CD4-positive, alpha-beta T cell (primary cell): Measurements from ENCODE around the gene SNTA1. TPM values are rescaled to one million over a fixed set of nuclear protein-coding genes. Genes with fewer than 3 reads are reported as not detected.

Source experiments
- ATAC-seq: fragments of 200-7000 bp; cut with Tn5 transposase; one replicate; pipeline ENCODE4 v1.10.0; 2022; ENCODE audit warnings: mild to moderate bottlenecking; ENCODE audit not compliant: poor library complexity
- CTCF ChIA-PET: fragments of 350-600 bp; sonication (Branson Sonifier 250); formaldehyde crosslinking; loops from one replicate; lab custom pipeline; 2021; ENCODE audit warnings: antibody characterized with exemption, inconsistent platforms; lab: Charles Lee
- POLR2A ChIA-PET: fragments of 350-600 bp; sonication (Branson Sonifier 250); formaldehyde crosslinking; loops from one replicate; lab custom pipeline; 2021; ENCODE audit warnings: antibody characterized with exemption, inconsistent platforms; lab: Charles Lee
- DNase-seq, 14 experiments: peaks; one replicate each; pipeline ENCODE4 v3.0.0-alpha.2; 2013 to 2020; ENCODE audit warnings: mixed read lengths in 2 of 14
- H3K27ac ChIP-seq, 2 donors: one replicate each; pipeline versions ENCODE4 v1.5.1 to v1.7.0; 2013; ENCODE audit warnings: low read length in 2 of 2, low read depth in 1 of 2, mild to moderate bottlenecking in 1 of 2
- H3K27me3 ChIP-seq, 2 experiments: 1 replicate in 1 of 2; 2 replicates in 1 of 2; pipeline versions ENCODE4 v1.6.1 to v1.7.0; 2013; ENCODE audit warnings: low read length in 2 of 2, control low read depth in 1 of 2, mild to moderate bottlenecking in 1 of 2, moderate library complexity in 1 of 2; ENCODE audit not compliant: insufficient read depth in 2 of 2, control insufficient read depth in 1 of 2
- H3K36me3 ChIP-seq: one replicate; pipeline ENCODE4 v1.6.1; 2013; ENCODE audit warnings: low read length, control low read depth; ENCODE audit not compliant: insufficient read depth
- H3K4me1 ChIP-seq: one replicate; pipeline ENCODE4 v1.6.1; 2013; ENCODE audit warnings: low read length, control low read depth; ENCODE audit not compliant: insufficient read depth
- H3K4me3 ChIP-seq: one replicate; pipeline ENCODE4 v1.5.1; 2013; ENCODE audit warnings: mild to moderate bottlenecking, low read length, moderate library complexity
- H3K9me3 ChIP-seq, 2 experiments: 1 replicate in 1 of 2; 2 replicates in 1 of 2; pipeline versions ENCODE4 v1.6.1 to v1.7.0; 2013; ENCODE audit warnings: low read length in 2 of 2, mild to moderate bottlenecking in 2 of 2, control low read depth in 1 of 2, moderate library complexity in 1 of 2; ENCODE audit not compliant: control insufficient read depth in 1 of 2, insufficient read depth in 1 of 2
- H3K27ac Mint-ChIP-seq: one replicate; pipeline ENCODE4 v1.8.0; 2020; ENCODE audit warnings: mixed read lengths
- H3K27me3 Mint-ChIP-seq: one replicate; pipeline ENCODE4 v1.8.0; 2021; ENCODE audit warnings: mixed read lengths
- H3K36me3 Mint-ChIP-seq: one replicate; pipeline ENCODE4 v1.8.0; 2021; ENCODE audit warnings: low read depth, mixed read lengths
- H3K4me1 Mint-ChIP-seq: one replicate; pipeline ENCODE4 v1.8.0; 2021; ENCODE audit warnings: low read depth, mixed read lengths
- H3K4me3 Mint-ChIP-seq: one replicate; pipeline ENCODE4 v1.8.0; 2020; ENCODE audit warnings: mild to moderate bottlenecking, mixed read lengths
- H3K9me3 Mint-ChIP-seq: one replicate; pipeline ENCODE4 v1.8.0; 2020; ENCODE audit warnings: mixed read lengths
- intact Hi-C, 2 experiments: fragments of 100-400 bp; cut with DNase I in 1 of 2; cut with micrococcal nuclease in 1 of 2; formaldehyde crosslinking; loops; one replicate each; pipeline versions ENCODE4 v1.15.1 to v1.9.0; 2023 to 2025; cut with DNase I, micrococcal nuclease
- total RNA-seq, 174 experiments: library from RNA in 2 of 174; stranded (reverse) in 2 of 174; gene quantifications; one replicate each; pipeline ENCODE4 v1.2.3 and lab custom pipeline; 2021 to 2026
- TF ChIP-seq, protein P1 (sequence below): fragments of 200-600 bp; IDR thresholded peaks from one replicate; pipeline ENCODE4 v1.8.0; 2022; ENCODE audit warnings: antibody characterized with exemption, mild to moderate bottlenecking

The SNTA1 gene
- total RNA-seq, 2 experiments from 2014 or later: 5.0 to 5.2 TPM

DNA sequence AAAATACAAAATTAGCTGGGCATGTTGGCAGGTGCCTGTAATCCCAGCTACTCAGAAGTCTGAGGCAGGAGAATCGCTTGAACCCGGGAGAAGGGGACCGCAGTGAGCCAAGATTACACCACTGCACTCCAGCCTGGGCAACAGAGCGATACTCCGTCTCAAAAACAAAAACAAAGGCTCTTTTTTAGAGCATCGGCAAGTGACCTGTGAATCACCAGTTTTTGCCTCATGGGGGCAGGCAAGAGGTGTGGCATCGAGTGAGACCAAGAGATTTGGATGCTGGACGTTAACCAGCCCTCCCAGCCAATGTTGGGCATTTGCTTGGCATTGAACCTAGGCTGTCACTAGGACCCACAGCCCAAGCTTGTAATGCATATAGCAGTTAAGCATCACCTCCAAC is 27.6 kb downstream of the SNTA1 start:
- H3K4me1 ChIP-seq: no peaks in the 10 kb centered on the region
- TF ChIP-seq, protein P1, sequence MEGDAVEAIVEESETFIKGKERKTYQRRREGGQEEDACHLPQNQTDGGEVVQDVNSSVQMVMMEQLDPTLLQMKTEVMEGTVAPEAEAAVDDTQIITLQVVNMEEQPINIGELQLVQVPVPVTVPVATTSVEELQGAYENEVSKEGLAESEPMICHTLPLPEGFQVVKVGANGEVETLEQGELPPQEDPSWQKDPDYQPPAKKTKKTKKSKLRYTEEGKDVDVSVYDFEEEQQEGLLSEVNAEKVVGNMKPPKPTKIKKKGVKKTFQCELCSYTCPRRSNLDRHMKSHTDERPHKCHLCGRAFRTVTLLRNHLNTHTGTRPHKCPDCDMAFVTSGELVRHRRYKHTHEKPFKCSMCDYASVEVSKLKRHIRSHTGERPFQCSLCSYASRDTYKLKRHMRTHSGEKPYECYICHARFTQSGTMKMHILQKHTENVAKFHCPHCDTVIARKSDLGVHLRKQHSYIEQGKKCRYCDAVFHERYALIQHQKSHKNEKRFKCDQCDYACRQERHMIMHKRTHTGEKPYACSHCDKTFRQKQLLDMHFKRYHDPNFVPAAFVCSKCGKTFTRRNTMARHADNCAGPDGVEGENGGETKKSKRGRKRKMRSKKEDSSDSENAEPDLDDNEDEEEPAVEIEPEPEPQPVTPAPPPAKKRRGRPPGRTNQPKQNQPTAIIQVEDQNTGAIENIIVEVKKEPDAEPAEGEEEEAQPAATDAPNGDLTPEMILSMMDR: peak; percentile 12
- Mint-ChIP-seq H3K27me3 (no peaks in the 10 kb centered on the region), H3K4me1 (no peaks in the 10 kb centered on the region), H3K9me3 (no peaks in the 10 kb centered on the region), H3K36me3 (peaks cover 12% of the 10 kb centered on the region), H3K27ac (no peak overlapping the region), H3K4me3 (no peak overlapping the region)
- DNase-seq: peak in 2 of 14 experiments; percentile 11 to 24
- H3K27ac ChIP-seq: no peak overlapping the region
- ATAC-seq: no peak
- no peaks in the 10 kb centered on the region for H3K9me3 ChIP-seq
- intact Hi-C loops: no loop called here
- peaks cover 3% of the 10 kb centered on the region for H3K36me3 ChIP-seq
- POLR2A ChIA-PET: no interaction called here
- no peaks in the 10 kb centered on the region for H3K27me3 ChIP-seq
- CTCF ChIA-PET: interaction anchor here (1.3 kb wide), 1 partner anchor 29 kb away, joined by 3 read pairs; no protein-coding TSS in a partner anchor
- H3K4me3 ChIP-seq: no peak overlapping the region

DNA sequence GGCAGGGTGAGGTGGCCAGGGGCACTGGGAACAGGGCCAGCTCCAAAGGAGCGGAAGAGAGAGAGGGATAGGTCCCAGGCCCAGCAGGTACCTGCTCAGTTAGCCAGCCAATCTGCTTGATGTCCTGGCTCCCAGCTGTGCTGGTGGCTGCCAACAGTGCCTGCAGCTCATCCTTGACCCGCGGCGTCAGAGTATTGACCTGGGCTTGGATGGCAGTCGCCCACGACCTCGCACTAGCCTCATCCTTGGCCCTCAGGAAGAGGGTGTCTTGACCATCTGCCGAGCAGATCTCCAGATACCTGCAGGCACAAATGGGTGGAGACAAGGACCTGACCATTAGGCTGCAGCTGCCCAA is 31.1 kb downstream of the SNTA1 start:
- Histone ChIP-seq H3K9me3 (no peaks in the 10 kb centered on the region), H3K27me3 (no peaks in the 10 kb centered on the region), H3K27ac (no peak overlapping the region), H3K36me3 (peaks cover 9% of the 10 kb centered on the region), H3K4me1 (peaks cover 12% of the 10 kb centered on the region), H3K4me3 (no peak overlapping the region)
- H3K36me3 Mint-ChIP-seq: peaks cover 25% of the 10 kb centered on the region
- intact Hi-C loops: no loop called here
- no peaks in the 10 kb centered on the region for H3K9me3 Mint-ChIP-seq
- CTCF ChIA-PET: no interaction called here
- H3K27me3 Mint-ChIP-seq: no peaks in the 10 kb centered on the region
- H3K4me3 Mint-ChIP-seq: no peak overlapping the region
- ATAC-seq (no peak), DNase-seq (no peak)
- POLR2A ChIA-PET: no interaction called here
- TF ChIP-seq, protein P1: no peak
- no peaks in the 10 kb centered on the region for H3K4me1 Mint-ChIP-seq
- no peak overlapping the region for H3K27ac Mint-ChIP-seq

DNA sequence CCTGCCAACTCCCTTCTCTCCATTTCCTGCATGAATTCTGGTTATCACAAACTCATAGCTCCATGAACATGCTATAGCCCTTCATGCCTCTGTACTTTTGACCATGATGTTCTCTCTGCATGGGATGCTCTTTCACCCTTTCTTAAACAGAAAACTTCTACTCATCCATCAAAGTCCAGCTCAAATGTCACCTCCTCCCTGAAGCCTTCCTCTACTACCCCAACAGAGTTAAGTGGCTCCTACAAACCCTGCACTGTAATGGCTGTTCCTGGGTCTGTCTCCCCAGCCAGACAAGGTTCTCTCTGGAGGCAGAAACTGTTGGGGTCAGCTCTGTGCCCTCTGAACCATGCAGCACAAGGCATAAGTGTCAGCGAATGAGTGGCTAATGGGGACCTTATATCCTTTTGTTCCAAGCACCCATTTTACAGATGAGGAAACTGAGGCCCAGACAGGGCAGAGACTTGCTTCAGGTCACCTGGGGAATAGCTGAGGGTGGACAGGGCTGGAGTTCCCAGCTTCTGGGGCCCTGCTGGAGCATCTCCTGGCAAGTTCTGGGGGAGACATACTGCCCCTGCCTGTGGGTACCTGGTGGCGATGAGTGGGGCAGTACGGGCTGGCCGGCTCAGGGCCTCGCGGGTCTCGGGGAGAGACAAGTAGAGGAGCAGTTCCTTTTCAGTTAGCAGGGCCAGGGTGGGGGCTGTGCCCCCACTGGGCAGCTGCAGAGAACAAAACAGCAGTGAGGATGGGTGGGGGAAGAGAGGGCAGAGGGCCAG is 31.7 kb downstream of the SNTA1 start:
- Mint-ChIP-seq H3K4me1 (no peaks in the 10 kb centered on the region), H3K27me3 (no peaks in the 10 kb centered on the region), H3K36me3 (peaks cover 31% of the 10 kb centered on the region), H3K9me3 (no peaks in the 10 kb centered on the region), H3K4me3 (no peak overlapping the region), H3K27ac (no peak overlapping the region)
- no peak for ATAC-seq
- POLR2A ChIA-PET: no interaction called here
- DNase-seq: no peak
- H3K9me3 ChIP-seq: no peaks in the 10 kb centered on the region
- TF ChIP-seq, protein P1: no peak
- no peak overlapping the region for H3K4me3 ChIP-seq
- intact Hi-C loops: no loop called here
- H3K36me3 ChIP-seq: peaks cover 13% of the 10 kb centered on the region
- H3K27me3 ChIP-seq: no peaks in the 10 kb centered on the region
- peaks cover 12% of the 10 kb centered on the region for H3K4me1 ChIP-seq
- no peak overlapping the region for H3K27ac ChIP-seq
- CTCF ChIA-PET: interaction anchor here (0.6 kb wide), 1 partner anchor 13 kb away, joined by 3 read pairs; no protein-coding TSS in a partner anchor
